ENCODE results near the gene SNRNP70.
"Not testable (repeated sequence)": the region's sequence is repeated elsewhere in the genome, so short reads cannot be mapped to it uniquely, and the experiment has no call there.

SNRNP70 gene

DNA sequence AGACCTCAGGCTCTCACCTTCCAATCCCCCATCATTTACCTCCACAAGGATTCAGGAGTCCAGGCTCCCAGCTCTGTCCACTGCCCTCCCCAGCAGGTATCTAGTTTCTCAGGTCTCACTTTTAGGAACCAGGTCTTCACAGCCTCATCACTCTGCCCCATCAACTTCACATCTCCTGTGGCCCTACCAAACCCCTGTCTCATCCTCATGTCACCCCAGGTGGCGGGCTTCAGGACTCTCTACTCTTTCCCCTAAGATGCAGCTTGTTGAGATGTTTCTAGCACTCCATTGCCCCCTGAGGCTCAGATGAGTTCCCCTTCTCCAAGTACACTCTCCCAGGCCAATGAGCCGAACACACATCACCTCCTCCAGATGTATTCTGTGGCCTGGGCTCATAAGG lies 35.6 kb downstream of the SNRNP70 start:
- no peak for DNase-seq (ENCODE audit: low read depth)

DNA sequence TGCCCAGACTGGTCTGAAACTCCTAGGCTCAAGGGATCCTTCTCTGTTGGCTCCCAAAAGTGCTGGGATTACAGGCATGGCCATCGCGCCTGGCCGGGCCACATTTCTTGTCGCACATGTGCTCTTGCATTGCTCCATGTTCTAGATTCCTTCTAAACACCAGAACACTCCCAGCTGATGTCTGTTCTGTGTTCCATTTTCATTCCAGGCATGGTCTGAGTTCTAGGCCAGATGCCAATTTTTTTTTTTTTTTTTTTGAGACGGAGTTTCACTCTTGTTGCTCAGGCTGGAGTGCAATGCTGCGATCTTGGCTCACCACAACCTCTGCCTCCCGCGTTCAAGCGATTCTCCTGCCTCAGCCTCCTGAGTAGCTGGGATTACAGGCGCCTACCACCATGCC lies 36.6 kb downstream of the SNRNP70 start:
- not testable (repeated sequence) for DNase-seq (ENCODE audit: low read depth)

DNA sequence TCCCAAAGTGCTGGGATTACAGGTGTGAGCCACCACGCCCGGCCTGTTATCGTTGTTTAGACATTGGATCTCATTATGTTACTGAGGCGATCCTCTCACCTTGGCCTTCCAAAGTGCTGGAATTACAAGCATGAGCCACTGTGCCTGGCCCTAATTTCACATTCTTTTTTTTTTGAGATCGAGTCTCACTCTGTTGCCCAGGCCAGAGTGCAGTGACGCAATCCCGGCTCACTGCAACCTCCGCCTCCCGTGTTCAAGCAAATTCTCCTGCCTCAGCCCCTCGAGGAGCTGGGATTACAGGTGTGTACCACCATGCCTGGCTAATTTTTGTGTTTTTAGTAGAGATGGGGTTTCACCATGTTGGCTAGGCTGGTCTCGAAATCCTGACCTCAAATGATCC lies 38.0 kb downstream of the SNRNP70 start:
- DNase-seq (ENCODE audit: low read depth): not testable (repeated sequence)

DNA sequence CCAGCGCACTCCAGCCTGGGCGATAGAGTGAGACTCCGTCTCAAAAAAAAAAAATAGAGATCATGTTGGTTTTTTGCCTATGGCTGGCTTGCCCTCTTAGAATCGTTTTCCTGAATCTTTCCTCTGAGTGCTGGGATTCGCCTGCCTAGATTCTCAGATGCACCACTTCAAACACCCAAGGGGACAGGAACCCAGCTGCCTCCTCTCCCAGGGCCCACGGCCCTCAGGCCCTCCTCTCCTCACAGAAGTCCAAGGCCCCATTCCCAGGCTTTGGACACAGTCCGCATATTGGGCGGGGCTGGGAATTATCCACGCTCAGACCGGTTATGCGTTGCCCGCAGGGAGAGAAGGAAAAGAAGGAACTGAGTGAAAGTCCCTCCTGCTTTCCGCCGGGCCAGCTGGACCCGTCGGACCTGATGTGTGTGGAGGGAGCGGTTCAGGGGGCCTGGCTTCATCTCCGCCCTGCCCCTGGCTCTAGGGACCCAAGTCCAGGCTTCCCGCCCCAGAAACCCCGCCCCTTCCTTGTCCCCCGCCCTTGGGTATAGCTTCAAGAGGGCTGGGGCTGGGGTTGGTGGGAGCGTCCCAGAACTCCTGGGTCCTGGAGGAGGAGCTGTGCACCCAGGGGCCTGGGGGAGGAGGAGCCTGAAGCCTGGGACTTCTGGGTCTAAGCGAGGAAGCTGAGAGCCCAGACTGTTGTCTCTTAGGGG lies 39.9 kb downstream of the SNRNP70 start:
- DNase-seq (ENCODE audit: low read depth): no peak

DNA sequence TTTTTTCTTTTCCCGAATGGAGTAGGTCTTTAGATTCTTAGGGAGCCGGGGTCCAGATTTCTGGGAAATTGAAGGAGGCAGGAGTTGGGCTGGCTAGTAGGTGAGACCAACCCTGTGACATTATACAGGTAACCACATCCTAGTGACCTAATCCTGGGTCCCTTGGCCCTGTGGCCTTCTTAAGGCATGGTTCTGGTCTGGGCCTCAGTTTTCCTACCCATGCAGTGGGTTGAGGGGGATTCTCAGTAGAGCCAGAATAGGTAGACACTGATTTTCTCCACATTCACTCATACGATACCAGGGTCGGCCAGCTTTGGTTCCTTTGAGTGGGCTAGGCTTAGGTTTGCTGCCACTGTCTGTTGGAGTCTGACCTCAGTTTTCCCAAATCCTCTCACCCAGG lies 41.3 kb downstream of the SNRNP70 start:
- DNase-seq (ENCODE audit: low read depth): no peak

DNA sequence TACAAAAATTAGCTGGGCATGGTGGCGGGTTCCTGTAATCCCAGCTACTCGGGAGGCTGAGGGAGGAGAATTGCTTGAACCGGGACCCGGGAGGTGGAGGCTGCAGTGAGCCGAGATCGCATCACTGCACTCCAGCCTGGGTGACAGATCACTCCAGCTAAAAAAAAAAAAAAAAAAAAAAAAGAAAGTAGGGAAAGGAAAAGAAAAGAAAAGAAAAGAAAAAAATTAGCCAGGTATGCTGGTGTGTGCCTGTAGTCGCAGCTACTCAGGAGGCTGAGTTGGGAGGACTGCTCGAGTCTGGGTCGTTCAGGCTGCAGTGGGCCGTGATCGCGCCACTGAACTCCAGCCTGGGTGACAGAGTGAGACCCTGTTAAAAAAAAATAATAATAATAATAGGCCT lies 42.0 kb downstream of the SNRNP70 start:
- not testable (repeated sequence) for DNase-seq (ENCODE audit: low read depth)

DNA sequence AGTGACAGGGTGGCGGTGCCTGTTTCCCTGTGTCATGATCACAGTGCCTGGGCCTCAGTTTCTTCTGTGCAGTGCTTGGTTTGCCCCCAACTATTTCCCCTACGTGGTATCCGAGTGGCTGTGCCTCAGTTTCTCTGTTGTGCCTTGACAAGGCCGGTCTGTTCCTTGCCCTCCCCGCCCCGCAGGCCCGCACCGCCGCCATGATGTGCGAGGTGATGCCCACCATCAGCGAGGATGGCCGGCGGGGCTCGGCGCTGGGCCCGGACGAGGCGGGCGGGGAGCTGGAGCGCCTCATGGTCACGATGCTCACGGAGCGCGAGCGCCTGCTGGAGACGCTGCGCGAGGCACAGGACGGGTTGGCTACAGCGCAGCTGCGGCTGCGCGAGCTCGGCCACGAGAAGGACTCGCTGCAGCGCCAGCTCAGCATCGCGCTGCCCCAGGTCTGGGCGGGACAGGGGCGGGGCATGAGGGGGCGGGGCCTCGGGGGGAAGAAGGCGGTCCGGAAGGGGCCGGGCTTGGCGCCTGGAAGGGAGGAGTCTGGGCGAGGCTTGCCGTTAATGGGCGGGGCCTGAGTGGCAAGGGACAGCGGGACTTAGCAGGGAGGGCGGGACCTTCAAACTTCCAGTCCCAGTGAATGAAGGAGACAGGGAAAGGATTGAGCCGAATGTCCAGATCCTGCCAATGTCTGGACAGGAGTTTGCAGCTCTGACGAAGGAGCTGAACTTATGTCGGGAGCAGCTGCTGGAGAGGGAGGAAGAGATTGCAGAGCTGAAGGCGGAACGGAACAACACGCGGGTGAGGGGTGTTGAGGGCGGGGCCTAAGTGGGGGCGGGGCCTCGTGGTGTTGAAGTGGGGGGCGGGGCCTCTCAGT lies 42.7 kb downstream of the SNRNP70 start:
- peak; percentile 90 for DNase-seq (ENCODE audit: low read depth)

DNA sequence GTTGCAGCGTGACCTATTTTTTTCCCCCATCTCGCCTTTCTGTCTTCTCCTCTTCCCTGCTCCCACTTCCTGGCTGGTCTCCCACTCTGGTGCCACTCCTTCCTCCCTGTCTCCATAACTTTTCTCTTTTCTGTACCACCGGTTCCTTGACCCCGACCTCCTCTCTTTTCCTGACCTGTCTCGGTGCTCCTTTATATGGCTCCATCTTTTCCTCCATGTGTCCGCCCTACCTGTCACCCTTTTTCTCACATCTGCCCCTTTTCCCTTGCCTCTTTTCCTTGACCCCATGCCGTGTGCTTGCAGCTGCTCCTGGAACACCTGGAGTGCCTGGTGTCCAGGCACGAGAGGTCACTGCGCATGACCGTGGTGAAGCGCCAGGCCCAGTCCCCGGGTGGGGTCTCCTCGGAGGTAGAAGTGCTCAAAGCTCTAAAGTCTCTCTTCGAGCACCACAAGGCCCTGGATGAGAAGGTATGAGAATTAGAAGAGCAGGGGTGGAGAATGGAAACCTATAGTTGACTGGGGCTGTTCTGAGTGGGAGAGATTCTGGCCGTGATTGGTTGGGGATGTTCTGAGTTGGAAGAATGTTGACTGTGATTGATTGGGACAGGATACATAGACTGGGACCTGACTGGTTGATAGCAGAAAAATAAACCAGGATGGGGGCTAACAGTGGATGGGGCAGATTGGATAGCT lies 43.4 kb downstream of the SNRNP70 start:
- DNase-seq (ENCODE audit: low read depth): no peak

DNA sequence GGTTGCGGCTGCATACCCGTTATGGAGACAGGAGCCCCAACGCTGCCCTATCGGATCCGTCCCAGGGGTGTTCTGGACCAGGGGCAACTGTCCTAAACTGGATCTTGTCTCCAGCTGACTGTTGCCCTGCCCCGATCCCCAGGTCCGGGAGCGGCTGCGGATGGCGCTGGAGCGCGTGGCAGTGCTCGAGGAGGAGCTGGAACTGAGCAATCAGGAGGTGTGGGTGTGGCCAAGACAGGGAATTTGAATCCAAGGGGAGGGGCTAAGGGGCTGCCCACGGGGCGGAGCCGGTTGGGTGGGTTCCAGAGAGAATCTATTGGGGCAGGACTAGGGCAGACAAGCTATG lies 44.0 kb downstream of the SNRNP70 start:
- no peak for DNase-seq (ENCODE audit: low read depth)

DNA sequence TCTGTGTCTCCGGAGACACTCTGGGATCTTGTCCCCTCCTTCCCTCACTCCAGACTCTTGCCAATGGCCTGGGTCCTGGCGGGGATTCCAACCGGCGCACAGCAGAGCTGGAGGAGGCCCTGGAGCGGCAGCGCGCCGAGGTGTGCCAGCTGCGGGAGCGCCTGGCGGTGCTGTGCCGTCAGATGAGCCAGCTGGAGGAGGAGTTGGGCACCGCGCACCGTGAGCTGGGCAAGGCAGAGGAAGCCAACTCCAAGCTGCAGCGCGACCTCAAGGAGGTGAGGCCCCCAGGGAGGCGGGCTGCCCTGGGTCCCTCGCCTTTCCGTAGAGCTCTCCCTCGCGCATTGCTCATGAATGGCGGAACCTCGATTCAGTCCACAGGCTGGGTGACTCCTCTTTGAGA lies 45.1 kb downstream of the SNRNP70 start:
- DNase-seq (ENCODE audit: low read depth): no peak

DNA sequence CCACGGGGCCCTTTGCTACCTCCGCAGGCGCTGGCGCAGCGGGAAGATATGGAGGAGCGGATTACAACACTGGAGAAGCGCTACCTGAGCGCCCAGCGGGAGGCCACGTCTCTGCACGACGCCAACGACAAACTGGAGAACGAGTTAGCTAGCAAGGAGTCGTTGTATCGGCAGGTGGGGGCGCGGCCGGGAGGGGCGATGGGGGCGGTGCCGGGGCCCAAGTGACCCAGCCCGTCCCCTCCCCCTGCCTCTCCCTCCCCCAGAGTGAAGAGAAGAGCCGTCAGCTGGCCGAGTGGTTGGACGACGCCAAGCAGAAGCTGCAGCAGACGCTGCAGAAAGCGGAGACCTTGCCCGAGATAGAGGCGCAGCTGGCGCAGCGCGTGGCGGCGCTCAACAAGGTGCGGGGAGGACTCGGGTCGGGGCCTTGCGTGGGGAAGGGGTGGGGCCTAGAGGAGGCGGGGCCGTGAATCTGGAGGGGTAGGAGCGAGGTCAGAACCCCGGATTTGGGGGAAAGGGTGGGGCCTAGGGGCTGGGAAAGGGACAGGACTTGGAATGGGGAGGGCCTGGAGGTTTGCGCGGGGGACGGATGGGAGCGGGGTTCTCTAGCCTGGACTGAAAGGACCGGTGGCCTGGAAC lies 47.8 kb downstream of the SNRNP70 start:
- no peak for DNase-seq (ENCODE audit: low read depth)

DNA sequence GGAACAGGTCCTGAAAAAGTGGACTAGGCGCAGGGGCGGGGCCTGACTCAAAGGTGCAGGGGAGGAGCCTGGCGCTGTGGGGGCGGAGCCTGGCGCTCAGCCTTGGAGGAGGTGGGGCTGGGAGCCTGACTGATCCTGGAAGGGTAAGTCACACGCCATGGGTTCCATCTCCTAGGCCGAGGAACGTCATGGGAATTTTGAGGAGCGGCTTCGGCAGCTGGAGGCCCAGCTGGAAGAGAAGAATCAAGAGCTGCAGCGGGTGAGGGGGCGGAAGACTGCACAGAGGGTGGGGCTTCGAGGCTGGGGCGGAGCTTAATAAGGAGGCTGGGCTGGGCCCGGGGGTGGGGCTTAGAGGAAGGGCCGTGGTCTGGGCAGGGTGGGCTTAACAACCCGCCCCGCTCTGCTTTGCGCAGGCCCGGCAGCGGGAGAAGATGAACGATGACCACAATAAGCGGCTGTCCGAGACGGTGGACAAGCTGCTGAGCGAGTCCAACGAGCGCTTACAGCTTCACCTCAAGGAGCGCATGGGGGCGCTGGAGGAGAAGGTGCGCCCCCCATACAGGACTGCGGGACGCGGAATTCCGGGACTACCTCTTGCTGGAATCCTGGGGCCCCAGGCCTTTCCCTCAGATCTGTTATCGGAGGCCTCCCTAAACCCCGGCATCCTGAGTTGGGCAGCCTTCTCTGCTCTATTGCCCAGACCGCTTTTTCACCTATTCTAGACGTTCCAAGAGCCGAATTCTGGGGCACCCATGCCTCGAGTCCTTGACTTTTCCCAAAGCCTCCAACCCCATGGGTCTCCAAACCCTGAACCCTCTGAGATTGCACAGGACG lies 48.6 kb downstream of the SNRNP70 start:
- DNase-seq (ENCODE audit: low read depth): no peak

DNA sequence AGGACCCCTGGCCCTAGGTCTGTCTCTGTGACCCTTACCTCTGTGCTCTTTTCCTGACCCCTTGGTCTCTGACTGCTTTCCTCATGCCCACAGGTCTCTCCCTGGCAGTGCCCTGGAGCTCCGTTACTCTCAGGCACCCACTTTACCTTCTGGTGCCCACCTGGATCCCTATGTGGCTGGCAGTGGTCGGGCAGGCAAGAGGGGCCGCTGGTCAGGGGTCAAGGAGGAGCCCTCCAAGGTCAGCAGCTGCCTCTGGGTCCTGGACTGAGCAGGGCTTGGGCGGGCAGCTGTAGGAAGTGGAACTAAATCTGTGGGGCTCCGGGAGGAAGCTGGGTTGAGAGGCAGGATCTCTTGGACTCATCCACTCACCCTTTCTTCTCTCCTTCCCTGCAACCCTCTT lies 50.4 kb downstream of the SNRNP70 start:
- DNase-seq (ENCODE audit: low read depth): no peak

DNA sequence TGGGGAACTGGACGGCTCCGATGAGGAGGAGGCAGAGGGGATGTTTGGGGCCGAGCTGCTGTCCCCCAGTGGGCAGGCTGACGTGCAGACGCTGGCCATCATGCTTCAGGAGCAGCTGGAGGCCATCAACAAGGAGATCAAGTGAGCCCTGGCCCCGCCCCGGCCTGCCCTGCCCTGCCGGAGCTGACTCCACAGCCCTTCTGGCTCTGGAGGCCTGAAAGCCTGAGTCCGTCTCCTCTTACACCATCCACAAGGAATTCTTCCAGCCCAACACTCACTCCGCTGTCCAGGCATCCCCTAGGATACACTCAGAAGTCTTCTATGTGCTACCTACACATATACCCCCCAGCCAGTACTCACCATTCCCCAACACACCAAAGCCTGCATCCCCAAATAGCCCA lies 51.5 kb downstream of the SNRNP70 start:
- DNase-seq (ENCODE audit: low read depth): no peak

DNA sequence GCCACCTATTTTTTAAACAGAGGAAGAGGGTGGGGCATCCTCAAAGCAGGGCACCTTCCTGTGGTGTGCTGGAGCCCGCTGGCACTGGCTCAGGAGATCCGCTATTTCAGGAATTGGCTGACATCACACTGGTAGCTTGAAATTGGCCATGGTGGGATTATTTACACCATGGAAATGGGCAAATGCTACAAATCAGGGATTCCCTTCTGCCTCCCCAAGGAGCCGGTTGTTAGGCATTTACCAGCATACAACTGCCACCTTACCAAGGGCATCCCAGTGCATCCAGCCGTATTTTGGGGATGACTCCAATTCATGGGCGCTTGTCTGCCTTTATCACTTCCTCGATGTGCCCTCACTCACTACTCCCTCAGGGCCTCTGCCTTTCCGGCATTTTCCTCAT lies 55.7 kb downstream of the SNRNP70 start:
- DNase-seq (ENCODE audit: low read depth): no peak

DNA sequence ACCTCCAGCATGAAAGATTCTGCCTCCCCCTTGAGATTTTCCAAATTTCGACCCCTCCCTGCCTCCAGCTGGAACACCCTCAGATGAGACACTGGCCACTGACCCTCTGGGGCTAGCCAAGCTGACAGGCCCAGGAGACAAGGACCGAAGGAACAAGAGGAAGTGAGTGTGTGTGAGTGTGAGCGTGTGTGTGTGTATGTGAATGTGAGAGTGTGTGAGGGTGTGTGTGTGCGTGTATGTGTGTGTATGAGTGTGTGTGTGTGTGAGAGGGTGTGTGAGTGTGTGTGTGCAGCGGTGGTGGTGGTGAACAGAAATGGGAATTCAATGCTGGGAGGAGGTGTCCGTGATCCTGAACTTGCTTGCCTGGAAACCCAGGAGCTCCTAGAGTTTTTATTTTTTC lies 56.1 kb downstream of the SNRNP70 start:
- DNase-seq (ENCODE audit: low read depth): no peak

DNA sequence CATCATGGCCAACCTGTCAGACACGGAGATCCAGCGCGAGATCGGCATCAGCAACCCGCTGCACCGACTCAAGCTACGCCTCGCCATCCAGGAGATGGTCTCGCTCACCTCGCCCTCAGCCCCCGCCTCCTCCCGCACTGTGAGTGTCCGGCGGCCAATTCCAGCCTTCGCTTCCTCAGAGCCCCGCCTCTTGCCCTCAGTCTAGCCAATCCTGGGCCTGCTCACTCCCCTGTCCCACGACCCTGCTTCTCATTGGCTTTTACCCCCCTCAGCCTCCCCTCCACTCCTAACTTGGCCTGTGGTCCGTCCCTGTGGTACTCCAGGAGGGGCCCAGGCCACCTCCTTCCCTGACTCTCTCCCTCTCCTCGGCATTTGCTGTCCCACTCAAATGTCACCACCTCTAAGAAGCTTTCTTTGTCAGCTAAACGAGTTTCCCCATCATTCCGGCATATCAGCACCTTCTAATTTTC lies 57.6 kb downstream of the SNRNP70 start:
- DNase-seq (ENCODE audit: low read depth): no peak

DNA sequence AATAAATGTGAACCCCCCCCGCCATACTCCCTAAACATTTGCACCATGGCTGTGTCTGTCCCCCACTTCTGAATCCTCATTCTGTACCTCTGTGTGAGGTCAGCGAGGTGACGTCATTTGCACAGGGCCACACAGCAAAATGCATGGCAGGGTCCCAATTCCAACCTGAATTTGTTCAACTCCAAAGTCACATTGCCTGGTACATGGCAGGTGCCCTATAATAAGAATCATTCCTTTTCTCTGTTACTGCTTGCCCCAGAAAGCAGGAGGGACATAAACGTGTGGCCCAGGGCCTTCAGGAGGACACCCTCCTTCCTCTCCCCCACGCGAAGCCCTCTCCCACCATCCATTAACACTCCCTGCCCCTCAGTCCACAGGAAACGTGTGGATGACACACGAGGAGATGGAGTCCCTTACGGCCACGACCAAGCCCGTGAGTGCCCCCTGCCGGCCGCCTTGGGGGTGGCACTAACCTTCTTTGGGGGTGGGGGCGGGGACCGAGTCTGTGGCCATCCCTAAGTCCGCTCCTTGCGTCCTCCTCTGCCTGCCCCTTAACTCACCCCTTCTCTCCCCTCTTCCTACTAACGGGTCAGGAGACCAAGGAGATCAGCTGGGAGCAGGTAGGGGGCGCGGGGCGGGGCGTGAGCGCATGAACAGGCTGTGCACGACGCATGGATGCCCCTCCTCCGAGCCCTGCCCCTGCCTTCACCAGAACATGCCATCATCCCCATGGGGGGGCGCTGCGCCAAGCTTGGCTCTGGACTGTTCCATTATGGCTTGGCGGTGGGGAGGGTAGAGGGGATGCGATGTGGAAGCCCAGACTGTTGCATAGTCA lies 60.5 kb downstream of the SNRNP70 start:
- DNase-seq (ENCODE audit: low read depth): peak; percentile 56

DNA sequence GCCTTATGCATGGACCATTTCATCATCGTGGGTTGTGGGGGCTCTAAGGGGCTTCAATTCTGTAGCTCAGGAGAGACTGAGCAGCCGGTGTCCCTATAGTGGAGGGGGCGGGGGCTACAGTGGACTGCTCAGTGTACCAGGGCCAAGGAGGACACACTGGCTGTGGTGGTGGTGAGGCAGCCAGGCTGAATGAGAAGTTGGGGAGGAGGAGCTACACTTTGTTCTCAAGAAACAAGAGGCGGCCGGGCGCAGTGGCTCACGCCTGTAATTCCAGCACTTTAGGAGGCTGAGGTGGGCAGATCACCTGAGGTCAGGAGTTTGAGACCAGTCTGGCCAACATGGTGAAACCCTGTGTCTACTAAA lies 61.1 kb downstream of the SNRNP70 start:
- DNase-seq (ENCODE audit: low read depth): not testable (repeated sequence)

DNA sequence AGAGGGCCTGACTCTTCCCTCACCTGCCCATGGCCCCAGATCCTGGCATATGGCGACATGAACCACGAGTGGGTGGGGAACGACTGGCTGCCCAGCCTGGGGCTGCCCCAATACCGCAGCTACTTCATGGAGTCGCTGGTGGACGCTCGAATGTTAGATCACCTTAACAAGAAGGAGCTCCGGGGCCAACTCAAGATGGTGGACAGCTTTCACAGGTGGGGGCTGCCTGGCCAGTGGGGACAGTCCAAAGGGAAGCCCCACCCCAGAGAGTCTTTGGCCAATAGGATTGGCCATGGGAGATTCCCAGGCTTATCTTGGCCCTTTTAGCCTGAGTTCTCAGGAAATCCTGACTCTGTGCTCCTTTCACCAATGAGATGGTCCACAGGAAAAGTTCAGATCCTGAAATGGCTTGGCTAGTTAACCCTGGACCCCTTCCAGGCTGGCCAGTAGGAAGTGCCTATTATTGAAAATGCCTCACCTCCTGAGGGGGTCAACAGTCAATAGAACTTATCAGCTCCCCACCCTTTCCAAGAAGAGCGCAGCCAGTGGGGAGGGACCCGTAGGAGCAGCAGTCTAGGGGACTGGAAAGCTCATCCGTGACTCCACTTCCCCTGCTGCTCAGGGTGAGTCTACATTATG lies 62.9 kb downstream of the SNRNP70 start:
- DNase-seq (ENCODE audit: low read depth): no peak
